ENCODE results near the gene PDLIM5.
"Not testable (repeated sequence)": the region's sequence is repeated elsewhere in the genome, so short reads cannot be mapped to it uniquely, and the experiment has no call there.

Gene PDLIM5, protein sequence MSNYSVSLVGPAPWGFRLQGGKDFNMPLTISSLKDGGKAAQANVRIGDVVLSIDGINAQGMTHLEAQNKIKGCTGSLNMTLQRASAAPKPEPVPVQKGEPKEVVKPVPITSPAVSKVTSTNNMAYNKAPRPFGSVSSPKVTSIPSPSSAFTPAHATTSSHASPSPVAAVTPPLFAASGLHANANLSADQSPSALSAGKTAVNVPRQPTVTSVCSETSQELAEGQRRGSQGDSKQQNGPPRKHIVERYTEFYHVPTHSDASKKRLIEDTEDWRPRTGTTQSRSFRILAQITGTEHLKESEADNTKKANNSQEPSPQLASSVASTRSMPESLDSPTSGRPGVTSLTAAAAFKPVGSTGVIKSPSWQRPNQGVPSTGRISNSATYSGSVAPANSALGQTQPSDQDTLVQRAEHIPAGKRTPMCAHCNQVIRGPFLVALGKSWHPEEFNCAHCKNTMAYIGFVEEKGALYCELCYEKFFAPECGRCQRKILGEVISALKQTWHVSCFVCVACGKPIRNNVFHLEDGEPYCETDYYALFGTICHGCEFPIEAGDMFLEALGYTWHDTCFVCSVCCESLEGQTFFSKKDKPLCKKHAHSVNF

DNA sequence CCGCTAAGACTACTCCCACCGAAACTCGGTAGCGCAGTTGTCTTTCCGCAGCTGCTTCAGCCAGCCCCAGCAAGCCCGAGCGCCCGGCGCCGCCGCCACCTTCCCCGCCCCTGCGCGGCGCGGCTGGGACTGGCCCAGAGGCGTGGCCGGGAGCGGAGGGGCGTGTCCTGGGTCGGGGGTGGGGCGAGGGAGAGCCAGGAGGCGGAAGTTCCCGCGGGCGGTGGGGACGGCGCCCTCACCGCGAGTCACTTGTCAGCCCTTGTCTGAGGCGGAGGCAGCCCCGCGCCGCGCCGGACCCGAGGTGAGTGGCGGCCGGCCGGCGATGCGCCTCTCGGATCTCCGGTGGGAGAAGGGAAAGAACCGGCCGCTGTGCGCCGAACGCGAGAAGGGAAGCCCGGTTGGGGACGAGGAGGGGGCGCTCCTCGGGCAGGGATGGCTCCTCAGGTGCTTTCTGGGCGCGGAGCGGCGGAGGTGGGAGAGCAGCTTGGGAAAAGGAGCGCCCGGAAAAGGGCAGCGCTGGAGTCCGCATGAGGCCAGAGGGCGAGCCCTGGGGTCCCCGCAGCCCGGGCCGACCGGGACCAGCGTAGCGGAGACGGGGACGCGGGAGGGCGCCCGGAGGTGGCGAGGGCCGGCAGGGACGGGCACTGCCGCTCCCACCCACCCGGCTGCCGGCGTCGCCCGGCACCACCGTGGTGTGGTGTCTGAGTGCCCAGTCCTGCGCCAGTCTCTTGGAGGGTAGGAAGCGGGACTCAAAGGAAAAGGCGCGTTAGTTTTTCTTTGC, at the start of gene PDLIM5:
PDLIM5 (plus strand) TSS at position 248 of the 781 bp plus-strand sequence. CDS start 3,347 bp downstream, outside the sequence.
- no peak for DNase-seq (ENCODE audit: low read depth, low spot score)

DNA sequence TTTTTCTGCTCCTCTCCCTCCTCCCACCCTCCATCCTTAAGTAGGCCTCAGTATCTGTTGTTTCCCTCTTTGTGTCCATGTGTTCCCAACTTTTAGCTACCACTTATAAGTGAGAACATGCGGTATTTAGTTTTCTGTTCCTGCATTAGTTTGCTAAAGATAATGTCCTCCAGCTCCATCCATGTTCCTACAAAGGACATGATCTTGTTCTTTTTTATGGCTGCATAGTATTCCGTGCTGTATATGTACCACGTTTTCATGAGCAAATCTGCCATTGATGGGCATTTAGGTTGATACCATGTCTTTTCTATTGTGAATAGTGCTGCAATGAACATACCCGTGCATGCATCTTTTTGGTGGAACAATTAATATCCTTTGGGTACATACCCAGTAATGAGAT, 49.3 kb upstream of the PDLIM5 start:
- DNase-seq (ENCODE audit: low read depth, low spot score), result not testable (repeated sequence)

DNA sequence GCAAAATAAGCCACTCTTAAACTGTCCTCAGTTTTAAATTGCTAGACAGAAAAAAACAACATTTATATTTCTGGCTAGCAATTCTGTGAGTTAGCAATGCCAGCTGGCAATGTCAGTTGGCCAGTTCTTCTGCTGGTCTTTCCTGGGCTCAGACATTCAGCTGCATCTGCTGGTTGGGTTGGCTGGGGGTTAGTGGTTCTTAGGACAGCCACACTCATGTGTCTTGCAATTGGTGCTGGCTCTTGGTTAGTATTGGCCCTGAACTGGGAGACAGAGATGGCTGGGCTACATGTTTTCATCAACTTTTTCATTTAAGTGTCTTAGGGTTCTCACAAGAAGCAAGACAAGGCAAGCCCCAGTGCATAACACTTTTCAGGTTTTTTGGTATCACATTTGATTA, 48.0 kb upstream of the PDLIM5 start:
- DNase-seq (ENCODE audit: low read depth, low spot score), result no peak

DNA sequence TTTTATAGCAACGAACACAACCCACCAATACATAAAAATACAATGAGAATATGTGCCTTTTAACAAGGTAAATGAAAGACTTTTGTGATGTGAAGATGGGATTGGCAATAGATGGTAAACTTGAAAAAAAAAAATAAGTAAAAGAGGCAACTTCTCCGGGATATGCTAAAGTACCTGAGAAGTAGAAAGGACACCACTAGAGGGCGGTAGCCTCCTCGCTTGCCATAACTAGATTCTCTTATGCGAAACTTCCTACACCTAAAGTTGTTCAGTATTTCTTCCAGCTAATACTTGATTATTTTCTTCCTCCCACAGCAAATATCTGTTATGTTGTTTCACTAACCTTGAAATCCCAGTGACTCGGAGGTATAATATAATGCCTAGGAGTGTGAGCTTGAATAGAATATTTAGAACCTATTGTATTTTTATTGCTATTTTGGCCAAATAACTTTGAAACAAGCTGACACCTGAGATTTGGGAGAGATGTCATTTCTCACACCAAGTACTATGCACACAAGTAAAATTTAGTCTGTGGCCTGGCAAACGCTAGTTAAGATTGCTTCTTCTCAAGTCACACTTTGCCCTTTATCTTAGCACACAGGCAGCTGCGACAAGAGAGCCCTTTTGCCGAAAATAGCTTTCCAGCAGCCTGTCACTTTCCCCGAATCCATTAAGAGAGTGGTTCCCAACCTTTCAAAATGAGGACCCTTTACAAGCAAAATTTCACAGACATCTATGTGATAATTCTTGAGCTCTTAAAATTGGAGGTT, 44.9 kb upstream of the PDLIM5 start:
- peak; percentile 80 for DNase-seq (ENCODE audit: low read depth, low spot score)

DNA sequence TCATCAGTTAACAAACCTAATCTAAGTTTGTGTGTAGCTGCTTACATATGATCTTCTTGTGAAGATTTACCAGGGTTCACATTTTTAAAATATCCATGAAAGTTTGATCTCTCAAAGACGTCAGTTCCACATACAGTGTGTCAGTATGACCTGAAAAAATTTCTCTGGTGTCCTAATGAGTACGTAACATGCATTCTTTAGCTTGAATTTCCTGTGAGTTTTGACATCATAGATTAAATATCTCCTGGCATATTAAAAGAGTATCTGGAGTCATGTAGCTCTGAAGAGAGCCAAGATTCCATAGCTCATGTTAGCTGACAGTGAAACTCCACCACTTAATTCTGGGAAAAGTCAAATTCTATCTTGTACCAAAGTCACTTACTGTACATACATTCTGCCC, 43.9 kb upstream of the PDLIM5 start:
- no peak for DNase-seq (ENCODE audit: low read depth, low spot score)

DNA sequence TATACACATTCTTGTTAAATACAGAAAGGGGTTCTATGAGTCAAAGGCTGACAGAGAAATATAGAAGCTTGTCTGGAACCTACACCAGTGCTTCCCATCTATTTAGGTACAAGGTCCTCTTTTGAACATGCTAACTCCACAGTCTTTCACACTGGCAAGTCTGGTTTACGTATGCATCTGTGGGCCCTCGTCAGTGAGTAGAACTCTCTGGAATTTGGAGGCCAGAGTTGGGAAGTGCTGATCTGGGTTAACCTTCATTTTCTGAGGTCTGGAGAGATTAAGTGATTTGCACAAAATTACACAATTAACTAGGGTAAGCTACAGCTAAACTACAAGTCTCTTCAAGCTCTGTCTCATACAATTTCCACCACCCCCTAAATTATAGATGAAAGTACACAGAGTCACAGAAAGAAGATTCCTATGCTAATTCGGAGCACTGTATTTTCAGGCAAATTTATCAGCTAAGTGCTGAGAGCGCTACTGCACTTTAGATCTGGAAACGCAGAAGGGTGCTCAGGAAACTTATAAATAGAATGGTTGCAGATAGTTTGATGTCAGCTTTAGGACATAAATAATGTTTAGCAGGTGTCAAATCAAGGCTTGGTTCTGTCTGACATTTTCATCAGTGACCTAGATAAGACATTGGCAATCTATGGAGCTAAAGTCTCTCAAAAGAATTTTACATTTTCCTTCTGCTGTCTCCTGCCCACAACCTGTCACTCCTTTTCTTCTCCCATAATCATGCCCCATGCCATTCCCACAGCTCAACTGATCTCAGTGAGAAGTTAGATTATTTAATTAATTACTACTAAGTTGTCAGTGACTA, 43.0 kb upstream of the PDLIM5 start:
- no peak for DNase-seq (ENCODE audit: low read depth, low spot score)

DNA sequence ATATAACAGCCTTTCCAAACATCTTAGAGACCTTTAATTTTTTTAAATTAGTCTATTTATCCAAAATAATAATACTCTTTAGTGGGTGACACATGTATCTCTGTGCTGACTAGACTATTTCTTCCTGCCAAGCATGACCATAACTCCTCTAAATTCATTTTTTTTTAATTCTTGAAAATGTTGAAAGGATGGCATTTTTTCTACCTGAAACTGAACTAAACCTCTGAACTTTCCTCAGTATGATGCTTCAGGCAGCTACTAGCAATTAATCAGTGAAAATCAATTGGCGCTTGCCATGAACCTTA, 42.4 kb upstream of the PDLIM5 start:
- DNase-seq (ENCODE audit: low read depth, low spot score), result no peak

DNA sequence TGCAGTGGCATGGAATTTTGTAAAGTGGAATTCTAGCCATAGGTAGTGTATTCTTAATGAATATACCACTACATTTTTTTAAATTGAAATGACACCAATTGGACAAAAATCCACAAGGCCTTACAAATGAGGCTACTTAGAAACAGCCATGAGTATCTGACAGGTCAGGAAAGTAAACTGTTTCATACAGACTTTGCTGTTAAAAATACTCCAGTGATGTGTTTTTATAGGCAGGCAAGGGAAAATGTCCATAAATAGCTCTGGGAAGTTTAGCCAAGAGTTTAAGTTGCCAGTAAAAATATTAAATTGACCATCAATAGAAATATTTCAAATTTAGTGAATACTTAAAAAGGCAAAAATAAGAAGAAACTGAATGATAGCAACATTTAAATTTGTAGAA, 41.8 kb upstream of the PDLIM5 start:
- no peak for DNase-seq (ENCODE audit: low read depth, low spot score)

DNA sequence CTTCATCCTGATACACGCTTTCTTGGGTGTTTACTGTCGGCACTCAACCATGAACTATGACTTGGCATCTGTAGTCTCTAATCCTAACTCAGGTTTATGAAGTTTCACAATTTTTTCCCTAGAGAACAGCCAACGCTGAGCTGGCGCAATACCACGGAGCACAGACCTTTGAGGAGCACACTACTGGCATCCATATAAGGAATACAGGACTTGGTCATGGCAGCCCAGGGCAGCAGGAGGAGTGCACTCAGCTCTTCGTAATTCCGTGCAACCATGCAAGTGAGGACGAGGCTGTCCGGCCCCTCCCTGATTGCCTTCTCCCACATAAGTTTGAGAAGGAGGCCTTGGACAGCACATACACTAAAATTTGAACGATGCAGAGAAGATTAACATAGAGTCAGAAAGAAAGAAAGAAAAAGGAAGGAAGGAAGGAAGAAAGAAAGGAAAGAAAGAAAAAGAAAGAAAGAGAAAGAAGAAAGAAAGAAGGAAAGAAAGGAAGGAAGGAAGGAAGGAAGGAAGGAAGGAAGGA, 41.0 kb upstream of the PDLIM5 start:
- no peak for DNase-seq (ENCODE audit: low read depth, low spot score)

DNA sequence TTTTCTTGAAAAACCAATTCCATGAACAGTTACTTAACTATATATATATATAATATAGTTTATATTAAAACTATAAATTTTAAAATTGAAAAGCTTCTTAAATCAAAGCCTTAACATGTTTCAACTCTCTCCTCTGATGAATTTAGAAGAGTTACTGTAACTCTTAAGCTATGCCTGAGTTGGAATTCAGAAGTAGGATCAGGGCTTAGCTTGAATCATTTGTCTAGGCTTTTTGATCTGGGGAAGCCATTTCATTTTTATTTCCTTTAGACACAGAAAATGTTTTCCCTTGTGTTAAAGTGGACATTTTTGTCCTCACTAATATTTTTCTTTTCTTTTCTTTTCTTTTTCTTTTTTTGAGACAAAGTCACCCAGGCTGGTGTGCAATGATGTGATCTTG, 40.4 kb upstream of the PDLIM5 start:
- no peak for DNase-seq (ENCODE audit: low read depth, low spot score)

DNA sequence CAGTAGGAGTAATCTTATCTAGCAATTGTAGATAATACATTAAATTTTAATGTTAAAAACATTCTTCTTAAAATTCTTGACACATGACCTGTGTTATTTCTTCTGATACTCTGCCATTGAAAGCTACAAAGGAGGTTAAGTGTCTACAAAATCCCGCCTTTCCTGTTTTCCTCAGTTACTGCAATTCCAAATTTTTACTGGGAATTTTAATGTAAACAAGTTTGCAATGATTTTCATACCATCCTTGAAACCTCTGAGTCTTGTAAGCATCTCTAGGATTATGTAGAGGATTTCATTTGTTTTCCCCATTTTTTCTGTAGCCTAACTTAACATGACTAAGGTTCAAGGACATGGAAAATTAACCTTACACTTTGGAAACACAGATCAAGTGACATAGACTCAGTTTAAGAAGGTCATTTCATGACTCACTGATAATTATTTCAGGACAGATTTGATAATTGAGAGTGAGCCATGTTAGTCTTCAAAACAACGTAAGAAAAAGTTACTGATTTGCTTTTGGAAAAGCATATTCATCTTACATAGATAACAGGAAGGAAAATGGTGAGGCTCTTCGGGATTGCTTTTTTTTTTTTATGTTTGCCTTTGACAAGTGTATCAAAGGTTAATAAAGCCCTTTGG, 39.6 kb upstream of the PDLIM5 start:
- no peak for DNase-seq (ENCODE audit: low read depth, low spot score)

DNA sequence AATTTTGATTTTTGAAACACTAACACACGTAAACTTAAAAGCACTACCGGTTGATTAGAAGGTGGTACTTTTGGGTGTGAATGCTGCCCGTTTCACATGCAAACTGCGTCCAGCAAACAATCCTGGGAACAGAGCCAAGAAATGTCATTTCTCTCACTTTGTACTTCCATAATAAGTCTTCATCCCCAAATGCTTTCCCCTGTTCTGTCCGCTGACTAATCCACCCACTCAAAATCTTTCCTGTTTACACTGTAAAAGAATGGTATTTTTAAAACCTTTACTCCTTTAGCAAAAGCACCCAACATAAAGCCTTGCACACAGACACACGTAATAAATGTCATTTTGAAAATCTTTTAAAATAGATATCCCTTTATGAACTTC, 39.1 kb upstream of the PDLIM5 start:
- peak; percentile 29 for DNase-seq (ENCODE audit: low read depth, low spot score)

DNA sequence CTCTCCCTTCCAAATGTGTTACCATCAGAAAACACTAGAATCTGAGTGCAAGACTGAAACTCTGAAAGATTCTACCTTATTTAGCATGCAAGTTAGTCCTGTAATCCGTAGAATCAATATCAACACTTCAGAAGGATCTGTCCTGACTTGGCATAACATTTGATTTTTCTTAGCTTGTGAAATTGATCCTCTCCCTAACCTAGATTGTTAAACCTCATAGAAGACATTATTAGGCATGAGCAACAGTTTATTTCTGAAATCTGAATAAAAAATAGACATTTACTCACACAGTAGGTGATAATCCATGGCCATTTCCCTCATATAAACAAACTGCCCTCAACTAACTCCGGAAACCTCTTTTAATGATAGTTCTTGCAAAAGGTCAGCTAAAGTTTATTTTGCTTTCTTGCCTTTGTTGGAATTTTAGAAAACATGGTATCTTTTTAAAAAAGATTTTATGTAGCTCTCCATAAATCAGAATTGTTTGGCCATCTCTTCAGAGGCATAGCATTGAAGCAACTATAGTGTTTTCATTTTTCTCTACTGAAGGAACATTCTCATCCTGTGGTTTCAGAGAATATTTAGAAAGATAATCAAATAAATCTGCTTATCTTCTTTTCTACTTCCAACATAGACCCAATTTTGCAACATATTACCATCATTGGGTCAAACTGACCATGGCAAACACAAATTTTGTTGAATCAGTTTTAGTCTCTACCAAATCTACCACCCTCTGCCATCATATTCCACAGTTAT, 38.5 kb upstream of the PDLIM5 start:
- DNase-seq (ENCODE audit: low read depth, low spot score), result no peak

DNA sequence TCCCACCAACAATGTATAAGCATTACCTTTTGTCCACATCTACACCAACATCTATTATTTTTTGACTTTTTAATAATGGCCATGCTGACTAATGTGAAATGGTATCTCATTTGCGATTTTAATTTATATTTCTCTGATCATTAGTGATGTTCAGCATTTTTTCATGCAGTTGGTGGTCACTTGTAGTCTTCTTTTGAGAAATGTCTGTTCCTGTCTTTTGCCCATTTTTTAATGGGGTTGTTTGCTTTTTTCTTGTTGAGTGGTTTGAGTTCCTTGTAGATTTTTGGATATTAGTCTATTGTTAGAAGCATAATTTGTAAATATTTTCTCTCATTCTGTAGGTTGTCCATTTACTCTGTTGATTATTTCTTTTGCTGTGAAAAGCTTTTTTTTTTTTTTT, 36.8 kb upstream of the PDLIM5 start:
- DNase-seq (ENCODE audit: low read depth, low spot score), result no peak

DNA sequence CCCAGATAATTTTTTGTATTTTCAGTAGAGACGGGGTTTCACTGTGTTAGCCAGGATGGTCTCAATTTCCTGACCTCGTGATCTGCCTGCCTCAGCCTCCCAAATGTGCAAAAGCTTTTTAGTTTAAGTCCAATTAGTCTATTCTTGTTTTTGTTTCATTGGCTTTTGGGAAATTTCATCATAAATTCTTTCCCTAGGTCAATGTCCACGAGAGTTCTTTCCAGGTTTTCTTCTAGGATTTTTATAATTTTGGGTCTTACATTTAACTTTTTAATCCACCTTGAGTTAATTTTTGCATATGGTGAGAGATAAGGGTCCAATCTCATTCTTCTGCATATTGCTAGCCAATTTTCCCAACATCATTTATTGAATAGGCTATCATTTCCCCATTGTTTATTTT, 36.3 kb upstream of the PDLIM5 start:
- DNase-seq (ENCODE audit: low read depth, low spot score), result no peak

DNA sequence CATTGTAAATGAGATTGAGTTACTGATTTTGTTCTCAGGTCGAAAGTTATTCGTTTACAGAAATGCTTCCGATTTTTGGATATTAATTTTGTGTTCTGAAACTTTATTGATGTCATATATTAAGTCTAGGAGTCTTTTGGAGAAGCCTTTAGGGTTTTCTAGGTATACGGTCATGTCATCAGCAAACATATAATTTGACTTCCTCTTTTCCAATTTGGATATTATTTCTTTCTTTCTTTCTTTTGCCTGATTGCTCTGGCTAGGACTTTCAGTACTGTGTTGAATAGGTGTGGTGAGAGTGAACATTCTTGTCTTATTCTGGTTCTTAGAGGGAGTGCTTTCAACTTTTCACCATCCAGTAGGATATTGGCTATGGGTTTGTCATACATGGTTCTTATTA, 35.4 kb upstream of the PDLIM5 start:
- no peak for DNase-seq (ENCODE audit: low read depth, low spot score)

DNA sequence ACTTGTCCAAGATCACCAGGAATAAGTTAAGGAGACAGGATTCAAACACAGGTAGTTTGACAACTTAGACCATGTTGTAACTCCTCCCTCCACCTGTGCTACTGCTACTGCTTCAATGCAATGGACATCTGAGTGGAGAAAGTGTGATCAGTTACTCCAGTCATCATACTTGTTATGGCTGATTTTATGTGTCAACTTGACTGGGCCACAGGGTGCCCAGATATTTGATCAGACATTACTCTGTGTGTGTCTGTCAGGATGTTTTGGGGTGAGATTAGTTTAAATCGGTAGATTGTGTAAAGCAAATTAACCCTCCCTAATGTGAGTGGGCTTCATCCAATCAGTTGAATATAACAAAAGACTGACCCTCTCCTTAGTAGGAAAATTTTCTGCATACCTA, 34.8 kb upstream of the PDLIM5 start:
- no peak for DNase-seq (ENCODE audit: low read depth, low spot score)

DNA sequence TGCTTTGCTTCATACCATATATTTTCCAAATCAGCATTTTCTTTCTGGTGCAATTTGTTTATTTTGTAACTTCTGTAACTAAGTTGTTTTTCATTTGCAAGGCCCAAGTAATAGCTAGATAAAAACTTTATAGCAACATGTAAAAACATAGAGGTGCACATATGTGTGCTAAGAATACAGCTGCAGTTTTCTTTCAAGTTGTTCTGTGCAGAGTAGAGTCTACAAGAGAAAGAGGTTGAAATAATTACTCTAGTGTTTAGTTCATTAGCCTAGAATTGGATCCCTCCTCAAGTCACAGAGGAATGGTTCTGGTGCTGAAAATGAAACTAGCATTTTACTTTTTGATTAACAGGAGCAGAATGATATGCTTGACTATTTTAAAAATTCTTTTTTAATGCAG, 32.2 kb upstream of the PDLIM5 start:
- DNase-seq (ENCODE audit: low read depth, low spot score), result no peak

DNA sequence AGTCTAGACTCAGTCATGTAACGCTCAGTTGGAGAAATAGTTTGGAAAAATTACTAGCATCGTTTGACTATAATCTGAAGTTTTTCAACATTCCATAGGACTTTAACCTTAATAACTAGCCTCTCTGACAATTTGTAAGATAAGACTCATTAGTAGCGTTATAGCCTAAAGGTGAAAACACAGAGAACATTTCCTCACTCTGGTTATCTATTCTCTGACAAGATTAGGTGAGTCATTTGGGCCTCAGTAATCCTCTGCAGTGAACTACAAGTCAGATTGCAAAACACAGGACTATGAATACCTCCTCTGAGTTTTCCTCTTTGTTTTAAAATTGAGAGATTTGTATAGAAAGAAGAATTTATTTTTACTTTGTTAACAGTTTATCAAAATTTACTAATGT, 31.8 kb upstream of the PDLIM5 start:
- no peak for DNase-seq (ENCODE audit: low read depth, low spot score)

DNA sequence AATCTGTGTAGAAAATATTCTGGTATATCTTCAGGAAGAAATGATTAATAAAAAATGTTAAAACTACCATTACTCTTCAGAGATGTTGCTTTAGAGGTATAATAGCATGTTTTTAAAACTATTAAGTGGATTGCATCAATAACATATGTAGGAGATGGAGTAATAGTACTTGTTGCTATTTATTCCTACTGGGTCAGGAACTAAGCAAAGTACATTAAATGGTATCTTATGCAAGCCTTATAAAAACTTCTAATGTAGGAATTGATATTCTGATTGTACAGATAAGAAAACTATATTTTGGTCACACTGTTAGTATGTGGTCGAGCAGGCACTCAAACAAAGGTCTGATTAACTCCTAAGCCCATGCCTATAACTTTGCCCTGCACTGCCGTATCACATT, 31.4 kb upstream of the PDLIM5 start:
- DNase-seq (ENCODE audit: low read depth, low spot score), result no peak
